ENCODE measurements around the gene MVB12B. TPM values are rescaled to one million over a fixed set of nuclear protein-coding genes. Genes with fewer than 3 reads are reported as not detected.
"Not testable (repeated sequence)": the region's sequence is repeated elsewhere in the genome, so short reads cannot be mapped to it uniquely, and the experiment has no call there.

The MVB12B gene, protein sequence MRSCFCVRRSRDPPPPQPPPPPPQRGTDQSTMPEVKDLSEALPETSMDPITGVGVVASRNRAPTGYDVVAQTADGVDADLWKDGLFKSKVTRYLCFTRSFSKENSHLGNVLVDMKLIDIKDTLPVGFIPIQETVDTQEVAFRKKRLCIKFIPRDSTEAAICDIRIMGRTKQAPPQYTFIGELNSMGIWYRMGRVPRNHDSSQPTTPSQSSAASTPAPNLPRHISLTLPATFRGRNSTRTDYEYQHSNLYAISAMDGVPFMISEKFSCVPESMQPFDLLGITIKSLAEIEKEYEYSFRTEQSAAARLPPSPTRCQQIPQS
- 5.0 and 5.5 TPM in 2 replicates for total RNA-seq (2014; rRNA removed; shearing (Covaris generic))
- polyA plus RNA-seq (2014; cell fraction: nucleus; rRNA removed) = 3.5 and 5.1 TPM in 2 replicates

DNA sequence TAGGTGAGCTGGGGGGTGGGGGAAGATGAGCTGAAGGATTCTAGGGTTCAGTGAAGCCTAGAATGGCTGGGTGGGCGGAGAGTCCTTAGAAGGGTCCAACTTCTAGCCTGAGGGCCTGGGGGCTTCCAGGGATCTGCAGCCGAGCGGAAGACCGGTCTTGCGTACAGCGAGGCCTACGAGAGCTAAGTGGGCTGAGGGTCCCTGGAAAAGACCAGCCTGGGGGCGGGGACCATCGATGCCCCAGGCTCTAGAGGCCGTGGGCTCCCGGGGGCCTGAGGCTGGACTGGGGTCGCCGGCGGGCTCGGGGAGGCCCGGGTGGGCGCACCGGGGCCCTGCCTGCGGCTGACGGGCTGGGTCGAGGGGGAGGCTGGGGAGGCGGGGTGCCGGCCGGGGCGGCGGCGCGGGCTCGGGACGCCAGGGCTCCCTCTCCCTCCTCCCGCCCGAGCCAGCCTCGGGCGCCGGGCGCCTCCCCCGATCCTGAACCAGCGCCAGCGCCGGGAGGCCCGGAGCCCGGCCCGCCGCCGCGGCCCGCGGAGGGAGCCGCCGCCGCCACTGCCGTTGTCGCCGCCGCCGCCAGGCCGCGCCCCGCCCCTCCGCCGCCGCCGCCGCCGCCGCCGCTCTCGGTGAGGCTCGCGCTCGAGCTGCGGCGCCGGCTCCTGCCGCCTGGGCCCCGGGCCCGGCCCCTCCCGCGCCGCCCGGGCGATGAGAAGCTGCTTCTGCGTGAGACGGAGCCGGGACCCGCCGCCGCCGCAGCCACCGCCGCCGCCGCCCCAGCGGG lies at the start of gene MVB12B:
Gene MVB12B, plus strand, starts transcription at position 602 of the 778 bp plus-strand sequence. Its CDS starts 101 bp downstream, at position 703.
- DNase-seq (ENCODE audit: extremely low read depth, low read depth) = peak; percentile 21

DNA sequence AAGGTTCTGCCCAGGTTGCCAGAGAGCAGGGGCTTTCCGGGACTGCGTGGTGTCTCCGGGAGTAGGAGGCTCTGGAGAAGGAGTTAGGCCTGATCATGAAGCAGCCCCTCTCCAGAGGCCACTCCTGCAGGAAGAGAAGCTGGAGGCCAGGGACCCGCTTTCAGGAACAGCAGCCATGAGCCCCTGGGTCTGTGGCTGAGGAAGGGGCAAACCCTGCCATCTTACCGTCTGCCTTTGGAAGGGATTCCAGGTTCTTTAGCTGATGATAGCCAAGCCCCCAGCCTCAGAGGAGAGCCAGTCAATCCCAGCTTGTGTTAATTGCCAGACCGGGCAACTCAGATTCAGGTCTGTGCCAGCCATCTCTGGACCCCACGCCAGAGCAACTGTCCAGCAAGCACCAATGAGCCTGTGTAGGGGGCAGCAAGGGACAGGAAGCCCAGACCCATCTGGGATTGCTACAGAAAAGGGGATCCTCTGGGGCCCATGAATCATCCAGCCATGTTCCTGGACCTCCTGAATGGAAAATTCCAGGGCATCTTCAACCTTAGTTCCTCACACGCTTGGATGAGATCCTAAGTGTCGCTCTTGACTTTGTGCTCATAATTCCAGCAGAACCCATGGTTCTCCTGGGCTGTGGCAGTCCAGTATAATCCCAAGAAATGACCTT lies 42.7 kb upstream of the MVB12B start:
- DNase-seq (ENCODE audit: extremely low read depth, low read depth) = no peak

- DNase-seq (ENCODE audit: extremely low read depth, low read depth) = not testable (repeated sequence)
These were observed 41.0 kb upstream of the MVB12B start for GRCh38 chr9:126285652-126286051.

GRCh38 chr9:126287166-126287866 lies 39.3 kb upstream of the MVB12B start:
- no peak for DNase-seq (ENCODE audit: extremely low read depth, low read depth)

GRCh38 chr9:126290871-126291270 lies 35.8 kb upstream of the MVB12B start:
- no peak for DNase-seq (ENCODE audit: extremely low read depth, low read depth)

GRCh38 chr9:126291925-126292324 lies 34.7 kb upstream of the MVB12B start:
- DNase-seq (ENCODE audit: extremely low read depth, low read depth) = no peak

DNA sequence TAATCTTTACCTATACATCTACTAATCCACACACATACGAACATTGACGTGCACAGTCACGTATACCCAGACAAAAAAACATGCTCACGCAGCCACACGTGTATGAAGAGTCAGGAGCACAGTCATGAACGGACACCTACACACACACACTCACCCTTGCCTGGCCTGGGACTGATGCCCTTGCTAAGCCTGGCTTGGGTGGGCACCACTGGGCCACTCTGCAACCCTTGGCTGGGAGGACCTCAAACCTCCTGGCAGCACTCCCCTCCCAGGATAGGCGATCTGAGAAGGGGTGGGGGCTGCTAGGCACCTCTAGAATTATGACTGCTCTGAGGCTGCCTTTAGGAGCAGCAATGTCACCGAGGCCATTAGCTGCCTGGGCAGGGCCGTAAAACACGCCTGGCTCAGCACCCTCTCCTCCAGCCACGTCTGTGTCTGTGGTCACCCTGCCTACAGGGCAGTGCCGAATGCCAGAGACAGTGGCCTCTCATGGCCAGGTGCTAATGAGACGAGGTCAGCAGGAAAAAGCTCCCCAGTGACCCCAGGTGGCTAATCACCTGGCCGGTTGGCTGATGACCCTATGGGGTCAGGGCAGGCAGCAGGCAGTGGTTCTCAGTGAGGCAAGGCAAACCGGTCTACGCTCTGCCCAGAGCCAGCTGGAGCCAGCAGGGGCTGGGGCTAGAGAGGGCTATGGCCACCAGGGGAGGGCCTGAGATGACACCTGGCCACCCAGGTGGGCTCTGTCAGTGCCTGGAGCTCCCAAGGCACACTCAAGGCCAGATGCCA lies 33.7 kb upstream of the MVB12B start:
- DNase-seq (ENCODE audit: extremely low read depth, low read depth) = no peak

GRCh38 chr9:126293522-126293889 lies 33.1 kb upstream of the MVB12B start:
- DNase-seq (ENCODE audit: extremely low read depth, low read depth) = no peak

DNA sequence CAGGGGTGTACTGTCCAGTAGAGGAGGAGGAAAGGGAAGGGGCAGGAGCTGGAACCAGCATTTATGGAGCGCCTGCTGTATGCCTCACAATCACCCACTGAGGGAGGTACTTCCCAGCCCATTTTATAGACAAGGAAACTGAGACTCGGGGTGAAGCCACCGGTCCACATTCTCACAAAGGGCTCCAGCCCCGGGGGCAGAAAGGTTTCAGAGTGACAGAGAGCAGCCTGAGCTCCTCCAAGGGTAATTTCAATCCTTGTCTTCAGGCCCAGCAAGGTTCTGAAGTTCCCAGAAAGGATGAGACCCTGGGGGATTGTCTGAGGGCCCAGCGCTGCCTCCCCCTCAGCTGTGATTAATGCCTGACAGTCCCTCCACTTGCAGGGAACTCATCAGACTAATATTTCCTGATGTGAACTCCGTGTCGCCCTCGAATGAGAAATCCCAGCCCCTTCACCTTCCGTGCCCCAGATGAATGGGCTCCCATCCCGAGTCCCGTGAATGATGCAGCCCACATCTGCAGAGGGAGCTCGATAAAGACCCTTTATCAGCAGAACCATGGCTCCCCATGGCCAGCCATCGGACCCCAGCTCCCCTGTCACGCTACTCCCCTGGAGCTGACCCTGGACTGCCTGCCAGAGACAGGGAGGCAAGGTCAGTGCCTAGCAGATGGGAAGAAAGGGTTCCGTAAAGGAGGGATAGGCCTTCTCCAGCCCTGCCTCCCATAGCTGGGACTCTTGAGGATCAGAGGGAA lies 32.1 kb upstream of the MVB12B start:
- no peak for DNase-seq (ENCODE audit: extremely low read depth, low read depth)

DNA sequence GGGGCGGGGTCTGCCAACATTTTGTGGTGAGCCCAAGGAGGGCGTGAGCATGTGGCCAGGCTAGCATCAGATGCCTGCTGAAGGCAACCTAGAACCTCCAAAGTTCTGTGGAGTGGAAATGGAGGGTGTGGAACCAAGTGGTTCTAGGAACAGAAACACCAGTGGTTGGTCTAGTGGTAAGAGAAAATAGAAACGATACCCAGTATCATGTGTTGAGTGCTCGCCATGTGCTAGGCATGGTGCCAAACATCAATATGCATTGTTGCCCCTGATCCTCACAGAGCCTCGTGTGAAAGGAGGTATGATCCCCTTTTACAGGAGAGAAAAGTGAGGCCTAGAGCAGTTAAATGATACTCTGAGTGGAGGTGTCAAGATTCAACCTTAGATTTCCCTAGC lies 31.5 kb upstream of the MVB12B start:
- no peak for DNase-seq (ENCODE audit: extremely low read depth, low read depth)

DNA sequence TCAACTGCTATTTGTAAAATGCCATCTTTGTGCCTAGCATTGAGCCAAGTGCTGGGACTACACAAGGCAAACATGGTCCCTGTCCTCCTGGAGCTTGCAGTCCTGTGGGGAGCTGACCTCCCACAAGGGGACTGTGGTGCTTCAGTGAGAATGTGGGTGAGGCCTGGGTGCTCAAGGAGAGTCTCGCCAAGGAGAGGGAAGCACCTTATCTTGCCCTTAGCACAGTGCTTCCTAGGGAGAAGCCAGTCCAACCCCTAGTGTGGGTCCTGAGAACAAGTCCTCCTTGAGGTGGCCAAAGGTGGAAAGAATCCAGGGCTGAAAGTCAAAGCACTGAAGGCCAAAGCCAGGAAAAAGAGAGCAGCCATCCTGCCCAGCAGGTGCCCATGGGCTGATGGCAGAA lies 31.1 kb upstream of the MVB12B start:
- DNase-seq (ENCODE audit: extremely low read depth, low read depth) = no peak

DNA sequence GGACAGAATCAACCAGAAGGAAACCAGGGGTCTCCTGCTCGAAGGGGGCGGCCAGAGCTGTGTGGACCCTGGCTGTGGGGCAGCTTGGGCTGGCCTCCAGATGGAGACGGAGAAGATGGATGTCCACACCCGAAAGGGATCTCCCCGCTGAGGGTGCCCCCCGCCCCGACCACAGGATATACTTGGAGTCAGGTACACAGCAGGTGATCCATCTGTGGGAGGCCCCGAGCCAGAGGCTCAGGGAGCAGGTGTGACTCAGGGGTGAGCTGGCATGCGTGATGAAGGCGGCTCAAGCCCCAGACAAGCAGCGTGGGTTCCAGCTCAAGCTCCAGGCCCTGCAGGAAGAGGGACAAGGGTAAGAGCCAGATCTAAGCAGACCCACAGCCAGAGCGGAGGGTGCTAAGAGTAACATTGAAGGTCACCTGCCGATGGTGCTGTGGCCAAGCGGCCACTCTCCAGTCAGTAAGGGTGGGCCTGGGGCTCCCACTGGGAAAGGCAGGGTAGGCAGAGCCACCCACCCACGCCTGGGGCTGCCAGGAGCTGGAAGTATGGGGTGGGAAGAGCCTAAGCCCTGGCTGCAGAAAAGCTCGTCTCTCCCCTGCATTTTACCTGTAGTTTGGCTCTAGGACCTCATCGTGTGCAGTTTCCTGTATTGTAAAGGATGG lies 30.6 kb upstream of the MVB12B start:
- DNase-seq (ENCODE audit: extremely low read depth, low read depth) = no peak

GRCh38 chr9:126296687-126297086 lies 29.9 kb upstream of the MVB12B start:
- DNase-seq (ENCODE audit: extremely low read depth, low read depth) = no peak

DNA sequence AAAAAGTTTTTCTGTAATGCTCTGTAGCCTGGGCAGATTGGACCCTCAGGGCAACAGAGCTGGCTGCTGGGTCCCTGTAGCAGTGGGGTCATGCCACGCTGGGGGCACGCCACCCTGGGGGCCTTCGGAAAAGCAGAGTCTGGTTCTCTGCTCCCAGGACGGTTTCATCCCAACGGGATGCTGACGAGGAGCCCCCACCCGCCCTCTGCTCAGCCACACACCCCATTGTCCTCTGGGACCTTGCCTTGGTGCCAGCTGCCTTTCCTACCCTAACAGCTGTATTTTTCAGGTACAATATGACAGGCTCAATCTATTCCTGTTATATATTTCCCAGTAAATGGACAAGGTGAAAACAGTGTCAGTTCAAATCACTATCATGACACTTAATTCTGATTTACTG lies 29.0 kb upstream of the MVB12B start:
- no peak for DNase-seq (ENCODE audit: extremely low read depth, low read depth)

DNA sequence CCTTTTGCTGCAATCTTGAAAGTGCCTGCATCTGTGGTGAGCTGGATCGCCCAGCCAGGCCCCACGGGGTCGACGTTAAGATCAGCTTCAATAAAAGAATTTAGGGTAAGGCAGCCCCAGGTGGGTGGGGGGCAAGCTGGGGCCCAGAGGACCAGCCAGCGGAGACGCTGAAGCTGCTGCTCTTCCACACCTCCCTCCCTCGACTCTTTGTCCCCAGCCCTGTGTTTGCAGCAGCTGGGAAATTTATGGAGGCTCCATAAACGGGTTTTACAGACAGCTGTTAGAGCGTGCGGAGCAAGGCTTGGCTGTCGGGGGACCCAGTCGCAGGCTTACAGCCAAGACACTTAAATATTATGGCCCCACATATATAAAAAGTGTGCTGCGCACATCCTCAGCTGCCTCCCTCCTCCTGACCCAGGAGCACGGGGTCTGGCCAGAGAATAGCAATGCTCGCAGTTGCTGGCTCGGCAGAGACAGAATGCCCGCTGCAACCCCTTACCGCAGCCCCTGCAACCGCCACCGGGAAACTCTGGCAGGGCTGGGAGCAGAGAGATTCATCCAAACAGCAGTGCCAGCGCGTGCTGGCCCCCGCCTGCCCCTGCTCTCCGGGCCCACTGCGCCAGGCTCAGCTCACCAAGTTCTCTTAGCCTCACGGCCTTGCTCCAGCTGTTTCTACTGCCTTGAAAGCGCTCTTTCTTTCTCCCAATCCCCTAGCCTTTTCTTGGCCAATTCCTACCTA lies 28.4 kb upstream of the MVB12B start:
- no peak for DNase-seq (ENCODE audit: extremely low read depth, low read depth)

- no peak for DNase-seq (ENCODE audit: extremely low read depth, low read depth)
These were observed 26.8 kb upstream of the MVB12B start for GRCh38 chr9:126299706-126300276.

DNA sequence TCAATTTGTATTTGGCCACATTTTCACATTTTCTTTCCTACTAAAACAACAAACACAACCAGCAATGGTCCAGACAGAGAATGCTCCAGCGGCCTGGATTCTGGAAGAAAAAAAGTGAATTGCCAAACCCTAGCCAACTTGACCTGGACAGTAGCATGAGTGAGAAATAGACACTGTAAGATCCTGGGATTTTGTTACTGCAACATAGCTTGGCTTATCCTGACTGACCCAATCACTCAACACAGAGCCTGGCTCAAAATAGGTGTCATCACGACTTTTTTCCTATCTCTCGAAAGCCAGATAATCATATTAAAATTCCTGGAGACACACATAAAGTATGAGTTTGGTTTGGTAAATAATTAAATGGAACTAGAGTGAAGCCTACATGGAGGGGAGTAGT lies 25.4 kb upstream of the MVB12B start:
- DNase-seq (ENCODE audit: extremely low read depth, low read depth) = no peak

All from NCI-H460 (cell line).